ENCODE measurements around the gene TUT1.

TUT1 gene

GRCh38 chr11:62605467-62605866, 14.1 kb upstream of the TUT1 start:
- DNase-seq (ENCODE audit: low read depth): no peak
- TF ChIP-seq CTCF (IDR thresholded peaks at IDR 0.05; ENCODE audit: control insufficient read depth, insufficient read depth, low read depth, low read length, missing control alignments): no peak
- no peak overlapping the region for H3K4me3 ChIP-seq (ENCODE audit: control insufficient read depth, low read depth, low read length)

DNA sequence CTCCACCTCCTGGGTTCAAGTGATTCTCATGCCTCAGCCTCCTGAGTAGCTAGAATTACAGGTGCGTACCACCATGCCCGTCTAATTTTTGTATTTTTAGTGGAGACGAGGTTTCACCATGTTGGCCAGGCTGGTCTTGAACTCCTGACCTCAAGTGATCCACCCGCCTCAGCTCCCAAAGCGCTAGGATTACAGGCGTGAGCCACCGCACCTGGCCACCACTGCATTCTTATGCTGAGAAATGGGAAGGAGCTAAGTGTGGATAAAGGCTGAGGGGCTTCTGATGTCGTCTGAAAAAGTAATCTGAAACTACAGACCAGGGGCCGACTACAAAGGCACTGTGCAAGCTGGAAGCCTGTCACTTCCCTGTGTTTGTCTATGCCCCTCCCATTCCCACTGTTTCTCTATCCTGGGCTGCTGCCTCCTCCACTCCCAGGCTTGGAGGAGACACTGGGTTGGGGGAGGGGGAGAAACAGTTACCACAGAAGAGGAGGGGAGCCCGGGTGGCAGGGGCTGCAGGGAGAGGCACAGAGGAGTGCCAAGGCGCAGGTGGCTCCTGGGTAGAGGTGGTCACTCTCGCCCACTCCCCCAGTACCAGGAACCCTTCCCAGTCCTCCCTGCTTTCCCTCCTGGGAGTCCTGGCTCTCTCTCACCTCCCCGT, 13.3 kb upstream of the TUT1 start:
- TF ChIP-seq CTCF (IDR thresholded peaks at IDR 0.05; ENCODE audit: control insufficient read depth, insufficient read depth, low read depth, low read length, missing control alignments): no peak
- H3K4me3 ChIP-seq (ENCODE audit: control insufficient read depth, low read depth, low read length): no peak overlapping the region
- no peak for DNase-seq (ENCODE audit: low read depth)

DNA sequence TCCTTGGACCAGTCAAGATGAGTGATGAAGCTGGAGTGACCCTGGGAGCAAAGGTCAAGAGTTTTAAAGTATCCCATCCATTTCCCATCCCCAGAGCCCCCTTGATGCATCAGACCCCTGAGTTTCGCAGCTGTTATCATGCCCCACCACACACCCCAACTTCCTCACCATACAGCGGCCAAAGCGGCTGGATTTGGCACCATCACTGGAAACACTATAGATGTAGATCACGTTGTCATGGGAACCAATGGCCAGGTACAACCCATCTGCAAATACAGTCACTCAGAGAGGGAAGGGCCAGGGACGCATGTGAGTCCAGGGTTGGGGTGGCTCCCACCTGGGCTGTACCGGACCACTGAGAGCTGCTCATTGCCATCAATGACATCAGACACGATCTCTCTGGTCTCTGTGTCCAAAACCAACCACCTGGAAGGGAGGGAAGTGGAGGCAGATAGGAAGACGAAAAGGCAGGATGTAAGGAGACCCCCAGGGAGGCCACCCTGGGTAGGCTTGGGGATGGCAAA, 12.5 kb upstream of the TUT1 start:
- no peak for TF ChIP-seq CTCF (IDR thresholded peaks at IDR 0.05; ENCODE audit: control insufficient read depth, insufficient read depth, low read depth, low read length, missing control alignments)
- no peak for DNase-seq (ENCODE audit: low read depth)
- no peak overlapping the region for H3K4me3 ChIP-seq (ENCODE audit: control insufficient read depth, low read depth, low read length)

- peak overlapping the region; percentile 88 for H3K4me3 ChIP-seq (ENCODE audit: control insufficient read depth, low read depth, low read length)
- no peak for DNase-seq (ENCODE audit: low read depth)
- TF ChIP-seq CTCF (IDR thresholded peaks at IDR 0.05; ENCODE audit: control insufficient read depth, insufficient read depth, low read depth, low read length, missing control alignments): no peak
These were observed 11.7 kb upstream of the TUT1 start for GRCh38 chr11:62603072-62603408.

DNA sequence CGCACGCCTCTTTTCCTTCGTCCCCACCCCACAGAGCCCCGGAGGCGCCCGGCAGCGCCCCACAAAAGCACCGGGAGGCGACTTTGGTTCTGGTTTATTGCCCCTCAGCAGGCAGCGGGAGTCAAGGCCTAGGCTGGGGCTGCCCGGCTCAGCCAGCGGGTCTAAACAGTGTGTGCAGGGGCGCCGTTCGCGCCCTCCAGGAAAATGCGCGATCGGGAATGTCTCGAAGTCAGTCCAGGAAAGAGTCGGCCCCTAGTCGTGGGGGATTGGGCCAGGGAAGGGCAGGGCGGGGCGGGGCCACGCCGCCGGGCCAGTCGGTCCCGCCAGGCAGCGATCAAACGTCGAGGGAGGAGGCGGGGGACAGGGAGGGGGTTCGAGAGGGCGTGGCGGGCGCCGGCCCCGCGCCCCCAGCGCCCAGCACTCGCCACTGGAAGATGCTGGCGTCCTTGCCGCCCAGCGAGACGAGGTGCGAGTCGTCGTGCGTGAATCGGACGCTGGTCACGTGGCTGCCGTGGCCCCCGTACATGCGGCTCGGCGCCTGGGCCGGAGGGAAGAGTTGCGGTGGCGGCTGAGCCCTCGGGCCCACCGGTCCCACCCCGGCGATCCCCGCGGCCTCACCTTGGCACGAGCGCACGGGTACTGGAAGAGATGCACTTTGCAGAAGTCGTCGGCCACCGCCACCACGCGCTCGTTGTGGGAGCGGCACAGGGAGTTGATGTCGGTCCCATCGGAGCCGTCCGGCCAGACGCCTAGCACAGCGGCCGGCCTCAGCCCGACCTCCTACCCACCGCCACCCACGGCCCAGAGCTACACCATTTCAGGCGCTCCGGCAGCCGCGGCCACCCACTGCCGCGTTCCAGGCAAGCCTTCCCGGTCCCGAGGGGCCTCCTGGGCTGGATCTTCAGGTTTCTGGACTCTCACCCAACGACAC, 11.1 kb upstream of the TUT1 start:
- peak; percentile 14 for TF ChIP-seq CTCF (IDR thresholded peaks at IDR 0.05; ENCODE audit: control insufficient read depth, insufficient read depth, low read depth, low read length, missing control alignments)
- DNase-seq (ENCODE audit: low read depth): no peak
- peak overlapping the region; percentile 88 for H3K4me3 ChIP-seq (ENCODE audit: control insufficient read depth, low read depth, low read length)

GRCh38 chr11:62601372-62602140, 10.2 kb upstream of the TUT1 start, which contains the start of gene MTA2:
Gene MTA2, minus strand, starts transcription at chr11:62601865. Its CDS starts 415 bp downstream, at chr11:62601450.
- no peak for TF ChIP-seq CTCF (IDR thresholded peaks at IDR 0.05; ENCODE audit: control insufficient read depth, insufficient read depth, low read depth, low read length, missing control alignments)
- H3K4me3 ChIP-seq (ENCODE audit: control insufficient read depth, low read depth, low read length): peak within 1 kb of the TSS; percentile 88
- DNase-seq (ENCODE audit: low read depth): peak; percentile 90

All from AG09309 (cell line).